Measurements from ENCODE around the gene DCTPP1.

DCTPP1 gene

DNA sequence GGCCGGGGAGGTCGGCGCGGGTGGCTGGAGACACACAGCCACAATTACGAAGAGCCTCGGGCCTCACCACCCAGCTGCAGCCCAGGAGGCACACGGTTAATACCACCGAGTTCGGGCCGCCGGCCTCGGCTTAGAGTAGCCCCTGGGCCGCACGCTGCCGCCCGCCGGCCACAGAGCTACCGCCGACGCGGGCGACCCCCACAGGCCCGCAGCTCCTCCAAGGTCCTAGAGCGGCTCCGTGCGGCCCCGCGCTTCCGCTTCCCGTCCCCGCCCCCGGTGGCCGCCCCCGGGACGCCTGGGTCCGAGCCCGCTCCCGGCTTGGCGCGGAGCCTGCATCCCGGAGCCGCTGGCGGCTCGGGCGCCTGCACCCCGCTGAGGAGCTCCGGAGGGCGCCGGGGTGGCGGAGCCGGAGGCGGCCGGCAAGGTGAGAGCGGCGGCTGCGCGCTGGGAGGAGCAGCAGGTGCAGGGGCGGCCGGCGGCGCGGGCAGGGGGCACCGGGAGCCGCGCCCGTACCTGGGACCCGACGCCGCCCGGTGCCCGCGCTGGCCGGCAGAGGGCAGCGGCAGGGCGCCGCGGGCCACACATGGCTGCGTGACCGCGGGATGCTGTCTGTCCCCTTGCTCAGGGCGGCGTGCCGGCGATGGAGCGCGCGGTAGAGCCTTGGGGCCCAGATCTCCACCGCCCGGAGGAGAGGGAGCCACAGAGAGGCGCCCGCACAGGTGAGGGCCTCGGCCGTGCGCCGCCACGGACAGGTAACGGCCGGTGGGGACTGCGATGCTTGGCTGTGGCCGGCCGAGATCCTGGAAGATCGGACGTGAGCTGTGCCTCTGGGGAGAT, 34.5 kb downstream of the DCTPP1 start, which contains the start of gene ZNF48:
TSS of gene ZNF48 (plus strand) at position 266 of the 837 bp plus-strand sequence. CDS start at position 641, 375 bp downstream.
- Histone ChIP-seq H4K20me1 (ENCODE audit: insufficient read depth, low read length, poor library complexity, severe bottlenecking) (peaks cover 17% of the 10 kb centered on the region), H3K4me1 (ENCODE audit: insufficient read depth, low read length, poor library complexity, severe bottlenecking) (peaks cover 51% of the 10 kb centered on the region)

DNA sequence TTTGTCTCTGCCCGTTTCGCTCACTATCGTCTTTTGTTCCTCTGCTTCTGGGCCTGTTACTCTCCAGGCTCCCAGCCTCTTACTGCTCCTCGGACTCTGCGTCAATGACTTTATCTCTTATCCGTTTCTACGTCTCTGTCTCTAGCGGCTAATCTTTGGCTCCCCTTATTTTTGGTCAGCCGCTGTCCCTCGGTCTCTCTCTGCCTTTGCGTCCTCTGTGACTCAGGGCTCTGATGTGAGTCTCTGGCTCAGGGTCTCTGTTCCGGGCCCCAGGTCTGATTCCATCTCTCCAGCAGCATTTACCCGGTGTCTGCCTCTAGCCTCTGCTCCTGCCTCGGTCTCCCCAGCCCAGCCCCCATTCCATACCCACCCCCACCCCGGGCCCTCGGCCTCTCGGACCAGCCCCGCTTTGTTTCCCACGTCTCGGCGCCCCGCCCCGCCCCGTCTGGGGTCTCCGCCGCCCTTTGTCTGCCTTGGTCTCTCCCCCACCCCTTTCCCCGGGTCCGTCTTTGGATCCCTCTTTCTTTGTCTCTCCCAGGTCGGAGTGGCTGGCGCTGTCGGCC, 35.2 kb downstream of the DCTPP1 start:
- Histone ChIP-seq H3K4me2 (ENCODE audit: low read depth, low read length, poor library complexity, severe bottlenecking) (peak overlapping the region; percentile 94), H3K4me3 (ENCODE audit: low read length, poor library complexity, severe bottlenecking) (peak overlapping the region; percentile 99), H3K9me2 (replicated peaks; ENCODE audit: low read depth, low read length) (no peaks in the 10 kb centered on the region), H3K9ac (ENCODE audit: low read depth, low read length, poor library complexity, severe bottlenecking) (peak overlapping the region; percentile 89), H3K4me1 (ENCODE audit: insufficient read depth, low read length, poor library complexity, severe bottlenecking) (peaks cover 46% of the 10 kb centered on the region), H2AFZ (ENCODE audit: low read length) (peak overlapping the region; percentile 98), H3K79me2 (ENCODE audit: insufficient read depth, low read length) (peaks cover 45% of the 10 kb centered on the region), H3K27me3 (ENCODE audit: insufficient read depth, low read length, poor library complexity, severe bottlenecking) (no peaks in the 10 kb centered on the region), H3F3A (ENCODE audit: low read depth) (peaks cover 10% of the 10 kb centered on the region), H3K36me3 (ENCODE audit: insufficient read depth, low read length) (peaks cover 8% of the 10 kb centered on the region; the same call in 1 of the 2 replicates), H4K20me1 (ENCODE audit: insufficient read depth, low read length, poor library complexity, severe bottlenecking) (peaks cover 17% of the 10 kb centered on the region), H3K9me3 (ENCODE audit: insufficient read depth, low read depth, low read length) (no peaks in the 10 kb centered on the region)
- TF ChIP-seq EZH2phosphoT487 (IDR thresholded peaks at IDR 0.05; ENCODE audit: borderline replicate concordance): no peak
- TF ChIP-seq, protein P1, sequence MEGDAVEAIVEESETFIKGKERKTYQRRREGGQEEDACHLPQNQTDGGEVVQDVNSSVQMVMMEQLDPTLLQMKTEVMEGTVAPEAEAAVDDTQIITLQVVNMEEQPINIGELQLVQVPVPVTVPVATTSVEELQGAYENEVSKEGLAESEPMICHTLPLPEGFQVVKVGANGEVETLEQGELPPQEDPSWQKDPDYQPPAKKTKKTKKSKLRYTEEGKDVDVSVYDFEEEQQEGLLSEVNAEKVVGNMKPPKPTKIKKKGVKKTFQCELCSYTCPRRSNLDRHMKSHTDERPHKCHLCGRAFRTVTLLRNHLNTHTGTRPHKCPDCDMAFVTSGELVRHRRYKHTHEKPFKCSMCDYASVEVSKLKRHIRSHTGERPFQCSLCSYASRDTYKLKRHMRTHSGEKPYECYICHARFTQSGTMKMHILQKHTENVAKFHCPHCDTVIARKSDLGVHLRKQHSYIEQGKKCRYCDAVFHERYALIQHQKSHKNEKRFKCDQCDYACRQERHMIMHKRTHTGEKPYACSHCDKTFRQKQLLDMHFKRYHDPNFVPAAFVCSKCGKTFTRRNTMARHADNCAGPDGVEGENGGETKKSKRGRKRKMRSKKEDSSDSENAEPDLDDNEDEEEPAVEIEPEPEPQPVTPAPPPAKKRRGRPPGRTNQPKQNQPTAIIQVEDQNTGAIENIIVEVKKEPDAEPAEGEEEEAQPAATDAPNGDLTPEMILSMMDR (conservative IDR thresholded peaks at IDR 0.05; ENCODE audit: low read length): no peak

More for the DNA sequence above, 34.5 kb downstream of the DCTPP1 start, which contains the start of gene ZNF48:
- H3K36me3 ChIP-seq (ENCODE audit: insufficient read depth, low read length): peaks cover 8% of the 10 kb centered on the region; the same call in 1 of the 2 replicates
- H2AFZ ChIP-seq (ENCODE audit: low read length): peak within 1 kb of the TSS; percentile 98
- H3K27me3 ChIP-seq (ENCODE audit: insufficient read depth, low read length, poor library complexity, severe bottlenecking): no peaks in the 10 kb centered on the region
- TF ChIP-seq EZH2phosphoT487 (IDR thresholded peaks at IDR 0.05; ENCODE audit: borderline replicate concordance): no peak
- TF ChIP-seq, protein P1 (conservative IDR thresholded peaks at IDR 0.05; ENCODE audit: low read length): peak; percentile 30
- no peaks in the 10 kb centered on the region for H3K9me3 ChIP-seq (ENCODE audit: insufficient read depth, low read depth, low read length)
- peak within 1 kb of the TSS; percentile 99 for H3K4me3 ChIP-seq (ENCODE audit: low read length, poor library complexity, severe bottlenecking)
- H3K9me2 ChIP-seq (replicated peaks; ENCODE audit: low read depth, low read length): no peaks in the 10 kb centered on the region
- peak within 1 kb of the TSS; percentile 100 for H3K4me2 ChIP-seq (ENCODE audit: low read depth, low read length, poor library complexity, severe bottlenecking)
- peak within 1 kb of the TSS; percentile 89 for H3K9ac ChIP-seq (ENCODE audit: low read depth, low read length, poor library complexity, severe bottlenecking)
- H3F3A ChIP-seq (ENCODE audit: low read depth): peaks cover 14% of the 10 kb centered on the region
- peaks cover 45% of the 10 kb centered on the region for H3K79me2 ChIP-seq (ENCODE audit: insufficient read depth, low read length)

DNA sequence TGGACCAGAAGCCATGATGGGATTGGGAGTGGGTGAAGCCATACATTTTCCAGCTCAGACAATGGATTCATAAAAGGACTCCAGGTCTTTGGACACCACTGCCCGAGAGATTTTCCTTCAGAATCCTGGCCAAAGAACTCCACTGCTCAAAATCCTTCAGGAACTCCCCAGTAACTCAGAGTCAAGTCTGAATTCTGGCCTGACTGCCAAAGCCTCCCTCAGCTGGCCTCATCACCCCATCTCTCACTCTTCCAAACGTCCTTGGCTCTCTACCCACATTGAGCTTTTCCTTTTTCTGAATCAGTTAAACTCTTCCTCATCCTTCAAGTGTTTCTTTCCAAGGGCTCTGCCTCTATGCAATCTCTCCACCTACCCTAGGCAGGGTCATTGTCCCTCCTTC, 46.3 kb downstream of the DCTPP1 start:
- peak overlapping the region; percentile 88 for H3K4me2 ChIP-seq (ENCODE audit: low read depth, low read length, poor library complexity, severe bottlenecking)
- peaks cover under 1% of the 10 kb centered on the region for H3F3A ChIP-seq (ENCODE audit: low read depth)
- peak overlapping the region; percentile 94 for H3K4me3 ChIP-seq (ENCODE audit: low read length, poor library complexity, severe bottlenecking)
- no peaks in the 10 kb centered on the region for H3K27me3 ChIP-seq (ENCODE audit: insufficient read depth, low read length, poor library complexity, severe bottlenecking)
- H3K4me1 ChIP-seq (ENCODE audit: insufficient read depth, low read length, poor library complexity, severe bottlenecking): peaks cover 46% of the 10 kb centered on the region
- H2AFZ ChIP-seq (ENCODE audit: low read length): no peak overlapping the region
- peaks cover 13% of the 10 kb centered on the region for H4K20me1 ChIP-seq (ENCODE audit: insufficient read depth, low read length, poor library complexity, severe bottlenecking)
- H3K36me3 ChIP-seq (ENCODE audit: insufficient read depth, low read length): no peaks in the 10 kb centered on the region
- H3K79me2 ChIP-seq (ENCODE audit: insufficient read depth, low read length): peaks cover 40% of the 10 kb centered on the region
- H3K9me3 ChIP-seq (ENCODE audit: insufficient read depth, low read depth, low read length): no peaks in the 10 kb centered on the region
- TF ChIP-seq EZH2phosphoT487 (IDR thresholded peaks at IDR 0.05; ENCODE audit: borderline replicate concordance): no peak
- TF ChIP-seq, protein P1 (conservative IDR thresholded peaks at IDR 0.05; ENCODE audit: low read length): no peak
- peak overlapping the region; percentile 85 for H3K9ac ChIP-seq (ENCODE audit: low read depth, low read length, poor library complexity, severe bottlenecking)
- H3K9me2 ChIP-seq (replicated peaks; ENCODE audit: low read depth, low read length): no peaks in the 10 kb centered on the region
